HL-60/S4 (cell line): ENCODE data around the gene VPS11.
"Not testable (repeated sequence)": the region's sequence is repeated elsewhere in the genome, so short reads cannot be mapped to it uniquely, and the experiment has no call there.

ENCODE experiments used
- in situ Hi-C: fragments of 300-500 bp; cut with MboI; formaldehyde crosslinking; loops from 2 replicates; pipeline ENCODE4 v1.14.3; 2022; ENCODE audit warnings: low sequenced_read_pairs

VPS11 gene

DNA sequence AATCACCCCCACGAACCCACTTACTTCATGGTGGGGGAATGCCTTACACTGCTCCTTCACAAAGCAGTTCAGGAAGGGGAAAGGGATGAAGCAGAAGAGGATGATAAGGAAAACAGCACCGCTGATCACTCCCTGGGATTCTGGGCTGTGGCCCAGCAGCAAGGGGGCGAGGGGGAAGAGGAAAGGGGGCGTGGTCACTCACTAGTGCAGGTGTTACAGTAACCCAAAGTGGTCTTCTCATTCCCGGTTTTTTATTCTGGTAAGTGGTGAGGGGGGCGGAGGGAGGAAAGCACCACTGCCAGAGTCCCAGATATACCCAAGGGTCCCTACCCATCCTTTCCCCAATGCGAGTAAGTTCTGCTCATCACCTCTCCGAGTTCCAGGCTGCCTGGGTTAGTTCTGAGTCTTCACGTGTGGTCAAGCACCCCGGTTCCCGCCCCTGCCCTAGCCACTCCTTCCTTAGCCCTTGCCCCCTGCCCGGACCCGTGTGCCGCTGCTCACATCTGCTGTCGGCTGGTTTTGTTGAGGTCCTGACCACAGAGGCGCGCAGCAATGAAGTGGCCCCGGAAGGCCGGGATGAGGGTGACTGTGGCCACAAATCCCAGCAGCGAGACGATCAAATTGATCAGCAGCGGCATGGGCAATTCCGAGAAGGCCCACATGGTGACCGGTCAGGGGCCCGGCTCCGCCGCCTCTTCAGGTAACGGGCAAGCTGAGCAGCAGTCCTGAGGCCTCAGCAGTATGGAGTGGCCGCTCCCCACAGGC is 33.6 kb downstream of the VPS11 start:
- in situ Hi-C loops, result no loop called here

DNA sequence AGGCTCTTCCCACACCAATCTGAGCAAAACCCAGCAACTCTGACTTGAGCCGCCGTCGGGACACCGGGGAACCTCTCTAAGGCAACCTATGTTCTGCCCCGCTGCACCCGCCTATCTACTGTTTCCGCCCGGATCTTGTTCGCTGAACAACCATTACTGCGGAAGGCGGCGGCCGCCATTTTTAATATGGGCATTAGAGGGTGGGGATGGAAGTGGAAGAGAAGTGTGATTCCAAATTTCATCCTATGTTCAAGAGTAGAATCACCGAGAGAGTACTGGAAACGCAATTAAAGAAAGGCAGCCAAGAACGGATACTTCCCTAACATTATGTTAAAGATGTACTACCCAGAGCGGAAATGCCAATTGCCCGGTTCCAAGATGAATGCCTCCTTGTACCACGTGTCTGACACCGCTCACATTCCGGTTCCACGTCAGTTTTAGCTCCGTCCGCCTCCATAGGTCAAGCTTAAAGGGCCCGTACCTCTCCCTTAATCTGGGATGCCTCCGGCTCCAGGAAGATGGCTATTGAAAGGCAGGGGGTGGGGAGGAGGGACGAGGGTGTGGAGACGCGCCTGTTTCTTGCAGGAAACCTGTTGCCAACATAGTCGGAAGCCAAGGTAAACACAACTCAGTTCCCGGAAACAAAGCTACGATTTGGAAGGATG is 34.3 kb downstream of the VPS11 start, which contains the start of gene DPAGT1:
DPAGT1 (minus strand) TSS at position 95 of the 665 bp plus-strand sequence. CDS start 198 bp downstream, outside the sequence.
- in situ Hi-C loops, result no loop called here

DNA sequence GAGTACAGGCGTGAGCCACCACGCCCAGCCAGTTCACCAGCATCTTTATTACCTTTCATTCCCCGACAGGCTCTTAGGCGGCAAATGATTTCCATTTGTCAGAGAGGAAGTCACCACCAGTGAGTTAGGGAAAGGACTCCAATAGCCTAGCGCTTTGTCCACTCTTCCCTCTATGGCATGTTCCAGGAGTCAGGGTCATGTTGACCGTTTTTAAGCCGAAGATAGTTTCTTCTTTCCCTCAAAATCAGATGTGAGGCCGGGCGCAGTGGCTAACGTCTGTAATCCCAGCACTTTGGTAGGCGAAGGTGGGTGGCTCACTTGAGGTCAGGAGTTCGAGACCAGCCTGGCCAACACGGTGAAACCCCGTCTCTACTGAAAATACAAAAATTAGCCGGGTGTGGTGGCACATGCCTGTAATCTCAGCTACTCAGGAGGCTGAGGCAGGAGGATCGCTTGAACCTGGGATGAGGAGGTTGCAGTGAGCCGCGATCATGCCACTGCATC is 35.6 kb downstream of the VPS11 start:
- in situ Hi-C loops, result not testable (repeated sequence)

DNA sequence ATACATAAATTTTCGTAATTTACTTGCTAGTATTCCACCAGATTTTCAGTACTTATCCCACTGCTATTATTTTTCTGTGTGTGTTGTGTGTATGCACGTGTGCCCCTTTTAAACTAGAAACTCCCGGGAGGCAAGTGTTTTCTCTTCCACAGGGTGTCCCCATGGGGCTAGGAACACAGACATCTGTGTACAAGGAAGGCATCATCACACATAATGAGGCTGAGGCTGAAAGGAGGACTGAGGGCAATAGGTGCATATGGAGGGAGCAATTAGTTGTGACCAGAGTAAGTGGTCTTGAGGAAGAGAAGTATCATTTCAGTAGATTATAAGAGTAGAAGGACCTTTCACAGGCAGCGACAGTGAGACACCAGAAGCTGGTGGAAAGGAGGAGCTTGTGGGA is 36.2 kb downstream of the VPS11 start:
- in situ Hi-C loops, result no loop called here

DNA sequence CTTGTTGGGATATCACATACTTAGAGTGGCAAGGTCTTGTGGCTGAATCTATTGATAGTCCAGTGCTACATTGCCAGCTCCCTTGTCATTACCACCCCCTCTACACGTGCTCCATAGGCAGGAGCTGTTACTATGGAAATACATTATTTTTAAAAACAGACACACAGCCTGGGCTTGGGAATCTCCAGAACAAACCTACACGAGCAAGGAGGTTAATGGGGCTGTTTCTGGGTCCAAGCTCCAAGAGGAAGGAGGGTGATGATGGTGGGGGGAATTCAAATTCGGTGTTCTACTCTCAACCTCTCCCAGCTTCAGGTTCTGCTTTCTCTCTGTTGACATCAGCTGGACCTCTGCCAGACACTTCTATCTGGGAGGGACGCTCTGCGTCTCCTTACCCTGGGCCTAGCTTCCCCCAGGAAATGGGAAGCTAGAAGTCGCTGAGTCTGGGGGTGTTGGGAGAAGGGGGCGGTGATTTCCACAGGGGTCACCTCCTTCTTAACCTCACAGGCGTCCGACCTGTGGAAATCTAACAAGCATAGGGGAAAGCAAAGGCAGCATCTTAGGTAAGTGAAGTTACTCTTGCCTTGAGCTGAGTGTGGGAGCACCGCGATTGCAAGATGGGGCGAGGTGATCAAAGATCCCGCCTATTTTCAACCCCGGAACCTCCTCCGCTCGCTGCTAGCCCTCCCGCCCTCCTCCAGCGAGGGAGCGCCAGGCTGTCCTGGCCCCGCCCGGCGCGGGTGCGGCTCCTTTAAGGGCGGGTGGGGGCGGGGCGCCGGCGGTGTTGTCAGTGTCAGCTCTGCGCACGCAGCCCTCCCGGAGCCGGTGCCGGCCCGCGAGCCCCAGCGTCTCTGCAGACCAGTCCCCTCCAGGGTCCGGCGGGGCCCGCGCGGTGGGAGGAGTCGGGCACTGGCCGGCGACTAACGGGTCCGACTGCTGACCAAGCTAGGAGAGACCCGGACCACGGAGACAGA is 39.2 kb downstream of the VPS11 start, which contains the start of gene C2CD2L:
C2CD2L (plus strand) TSS at position 781 of the 974 bp plus-strand sequence. CDS start 398 bp downstream, outside the sequence.
- in situ Hi-C loops, result no loop called here

DNA sequence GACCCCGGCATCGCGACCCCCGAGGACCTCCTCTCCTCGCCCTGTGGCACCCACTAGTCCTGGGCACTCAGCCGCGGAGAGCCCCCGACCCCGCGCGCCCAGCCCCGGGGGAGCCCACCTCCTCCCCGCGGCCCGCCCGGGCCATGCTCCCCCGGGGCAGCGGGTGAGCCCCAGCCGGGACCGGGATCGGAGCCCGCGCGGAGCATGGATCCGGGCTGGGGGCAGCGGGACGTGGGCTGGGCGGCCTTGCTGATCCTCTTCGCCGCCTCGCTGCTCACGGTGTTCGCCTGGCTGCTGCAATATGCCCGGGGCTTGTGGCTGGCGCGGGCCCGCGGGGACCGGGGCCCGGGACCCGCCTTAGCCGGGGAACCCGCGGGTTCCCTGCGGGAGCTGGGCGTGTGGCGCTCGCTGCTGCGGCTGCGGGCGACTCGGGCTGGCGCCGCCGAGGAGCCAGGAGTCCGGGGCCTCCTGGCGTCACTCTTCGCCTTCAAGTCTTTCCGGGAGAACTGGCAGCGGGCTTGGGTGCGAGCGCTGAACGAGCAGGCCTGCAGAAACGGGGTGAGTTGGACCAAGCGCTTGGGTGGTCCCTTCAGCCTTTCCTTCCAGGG is 40.0 kb downstream of the VPS11 start:
- in situ Hi-C loops, result no loop called here

DNA sequence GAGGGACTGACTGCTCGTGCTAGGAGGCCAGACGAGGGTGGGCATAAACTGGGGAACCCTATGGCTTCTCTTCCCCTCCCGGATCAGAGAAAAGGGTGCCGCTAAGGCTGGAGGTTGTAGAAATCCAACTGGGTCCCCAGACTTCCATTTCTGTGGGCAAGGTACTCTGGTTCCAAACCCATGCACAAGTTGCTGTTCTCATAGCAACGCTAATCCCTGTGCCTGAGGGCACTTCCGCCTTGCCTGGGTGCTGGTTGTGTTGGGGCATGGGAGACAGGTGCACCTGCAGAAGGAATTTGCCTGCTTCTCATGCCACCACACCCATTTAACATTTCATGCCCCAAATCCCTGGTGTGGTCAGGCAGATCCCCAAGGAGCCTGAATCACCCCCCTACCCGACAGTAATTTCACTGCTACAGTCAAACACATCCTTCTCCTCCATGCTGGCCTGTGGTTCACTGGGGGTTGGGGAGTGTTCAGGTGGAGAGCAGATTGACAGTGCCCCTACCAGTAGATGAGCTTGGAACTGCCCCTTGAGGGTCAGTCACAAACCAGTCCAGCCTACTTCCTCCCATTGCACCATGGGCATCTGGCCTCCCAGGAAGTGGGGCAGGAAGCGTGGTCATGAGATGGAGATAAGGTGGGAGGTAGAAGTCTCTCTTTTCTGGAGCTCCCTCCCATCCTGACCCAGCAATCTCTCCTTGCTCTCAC is 40.7 kb downstream of the VPS11 start:
- in situ Hi-C loops, result no loop called here

DNA sequence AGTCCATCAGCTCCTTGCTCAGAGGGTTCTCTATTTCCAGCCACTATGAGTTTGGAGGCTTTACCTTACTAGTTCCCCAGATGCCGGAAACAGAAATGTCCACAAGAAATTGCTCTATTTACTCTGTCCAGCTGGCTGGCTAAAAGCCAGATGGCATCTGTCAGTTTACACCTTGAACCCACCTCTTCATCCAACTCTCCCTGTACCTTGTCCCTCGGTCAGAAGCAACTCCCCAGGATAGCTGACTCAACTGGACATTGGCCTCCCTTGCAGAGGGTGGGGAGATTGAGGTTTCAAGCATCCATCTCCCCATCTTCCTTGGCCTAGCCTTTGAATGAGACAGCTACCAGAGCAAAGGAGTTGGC is 41.2 kb downstream of the VPS11 start:
- in situ Hi-C loops, result no loop called here

DNA sequence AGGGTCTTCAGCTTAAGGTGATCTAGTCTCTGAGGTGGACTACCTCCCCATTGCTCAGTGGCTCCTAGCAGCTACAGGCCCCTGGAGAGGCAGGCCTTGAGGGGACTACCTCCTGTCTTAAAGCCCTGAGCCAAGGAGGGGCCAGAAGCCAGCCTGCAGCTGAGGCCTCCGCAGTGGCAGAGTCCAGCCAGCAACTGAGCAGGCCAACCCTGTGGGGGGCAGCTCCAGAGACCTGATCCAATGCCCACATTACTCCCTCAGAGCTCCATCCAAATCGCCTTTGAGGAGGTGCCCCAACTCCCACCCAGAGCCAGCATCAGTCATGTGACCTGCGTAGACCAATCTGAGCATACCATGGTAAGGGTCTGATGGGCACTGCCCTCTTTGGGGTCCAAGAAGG is 42.2 kb downstream of the VPS11 start:
- in situ Hi-C loops, result no loop called here

DNA sequence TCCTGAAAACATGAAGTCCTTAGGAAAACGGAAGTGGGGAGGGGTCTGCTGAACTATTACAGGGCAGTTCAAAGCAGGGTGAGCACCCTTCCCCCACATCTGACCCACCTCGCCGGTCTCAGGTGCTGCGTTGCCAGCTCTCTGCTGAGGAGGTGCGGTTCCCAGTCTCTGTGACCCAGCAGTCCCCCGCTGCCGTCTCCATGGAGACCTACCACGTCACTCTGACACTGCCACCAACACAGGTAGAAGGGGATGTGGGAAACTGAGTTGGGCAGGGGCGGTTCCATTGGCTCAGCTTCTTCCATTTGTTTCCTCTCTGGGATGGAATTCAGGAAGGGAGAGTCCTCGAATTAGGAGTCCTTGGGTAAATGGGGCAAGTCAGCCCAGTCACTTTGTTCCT is 42.8 kb downstream of the VPS11 start:
- in situ Hi-C loops, result no loop called here

DNA sequence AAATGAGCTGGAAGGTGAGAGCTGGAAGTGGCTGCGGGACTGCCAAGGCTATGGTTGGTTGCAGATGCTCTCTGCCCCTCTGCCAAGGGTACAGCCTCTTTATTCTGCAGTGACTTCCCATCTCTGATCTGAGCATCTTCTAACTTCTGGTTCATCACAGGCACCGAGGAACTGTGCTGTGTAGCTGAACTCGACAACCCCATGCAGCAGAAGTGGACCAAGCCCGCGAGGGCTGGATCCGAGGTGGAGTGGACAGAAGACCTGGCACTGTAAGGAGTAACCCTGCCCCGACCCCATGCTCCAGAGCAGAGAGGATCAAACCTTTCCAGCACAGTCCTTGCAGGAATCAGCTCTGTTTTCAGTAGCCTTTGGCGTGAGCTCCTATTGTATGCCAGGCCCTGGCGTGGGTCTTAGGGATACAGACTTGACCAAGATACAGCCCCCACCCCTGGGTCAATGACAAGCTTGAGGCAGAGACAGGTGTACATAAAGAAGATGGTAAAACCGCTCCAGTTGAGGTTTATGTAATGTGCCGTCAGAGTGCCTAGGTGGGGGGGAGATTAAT is 43.8 kb downstream of the VPS11 start:
- in situ Hi-C loops, result no loop called here

DNA sequence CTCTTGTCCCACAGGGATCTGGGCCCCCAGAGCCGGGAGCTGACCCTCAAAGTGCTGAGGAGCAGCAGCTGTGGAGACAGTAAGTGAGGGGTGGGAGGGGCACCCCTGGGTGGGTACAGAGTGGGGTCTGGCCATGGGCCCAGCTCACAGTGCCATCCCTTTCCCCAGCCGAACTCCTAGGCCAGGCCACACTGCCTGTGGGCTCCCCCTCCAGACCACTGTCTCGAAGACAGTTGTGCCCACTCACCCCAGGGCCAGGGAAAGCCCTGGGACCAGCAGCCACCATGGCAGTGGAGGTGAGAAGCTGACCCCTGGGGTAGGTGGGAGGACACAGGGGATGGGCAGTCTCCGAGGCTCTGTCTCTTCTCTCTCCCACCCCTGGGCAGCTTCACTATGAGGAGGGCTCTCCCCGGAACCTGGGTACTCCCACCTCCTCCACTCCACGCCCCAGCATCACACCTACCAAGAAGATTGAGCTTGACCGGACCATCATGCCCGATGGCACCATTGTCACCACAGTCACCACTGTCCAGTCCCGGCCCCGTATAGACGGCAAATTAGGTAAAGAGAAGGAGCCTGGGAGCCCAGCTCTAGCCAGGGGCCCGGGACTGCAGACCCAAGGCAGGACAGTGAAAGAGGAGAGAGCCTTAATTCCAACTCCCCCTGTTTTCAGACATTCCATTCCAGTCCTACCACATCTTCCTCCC is 44.8 kb downstream of the VPS11 start:
- in situ Hi-C loops, result no loop called here

DNA sequence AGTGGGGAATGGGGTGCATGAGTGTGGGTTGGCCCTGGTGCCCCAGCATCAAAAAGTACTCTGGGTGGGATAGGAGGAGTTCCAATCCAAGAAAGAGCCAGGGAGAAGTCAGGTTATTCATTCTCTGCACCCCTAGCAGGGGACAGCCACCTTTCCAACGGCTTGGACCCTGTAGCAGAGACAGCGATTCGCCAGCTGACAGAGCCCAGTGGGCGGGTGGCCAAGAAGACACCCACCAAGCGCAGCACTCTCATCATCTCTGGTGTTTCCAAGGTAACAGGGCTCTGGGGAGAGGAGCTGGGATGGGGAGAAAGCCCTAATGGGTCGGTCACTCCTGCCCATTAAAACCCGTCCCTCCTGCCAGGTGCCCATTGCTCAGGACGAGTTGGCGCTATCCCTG is 46.1 kb downstream of the VPS11 start:
- in situ Hi-C loops, result no loop called here

DNA sequence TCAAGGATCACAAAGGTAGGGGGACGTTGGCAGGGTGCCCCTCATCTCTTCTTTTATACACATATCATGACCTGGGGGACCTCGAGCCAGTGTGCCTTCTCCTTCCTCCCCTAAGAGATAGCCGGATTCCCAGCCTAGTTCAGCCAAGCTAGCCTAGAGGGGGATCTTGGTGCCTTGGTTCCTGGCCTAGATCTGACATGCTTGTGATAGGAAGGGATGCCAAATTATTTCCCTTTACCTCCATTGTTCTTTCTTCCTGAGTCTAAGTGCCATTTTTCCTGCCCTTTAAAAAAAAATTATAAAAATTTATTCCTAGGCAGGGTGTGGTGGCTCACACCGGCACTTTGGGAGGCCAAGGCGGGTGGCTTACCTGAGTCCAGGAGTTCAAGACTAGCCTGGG is 46.7 kb downstream of the VPS11 start:
- in situ Hi-C loops, result no loop called here

DNA sequence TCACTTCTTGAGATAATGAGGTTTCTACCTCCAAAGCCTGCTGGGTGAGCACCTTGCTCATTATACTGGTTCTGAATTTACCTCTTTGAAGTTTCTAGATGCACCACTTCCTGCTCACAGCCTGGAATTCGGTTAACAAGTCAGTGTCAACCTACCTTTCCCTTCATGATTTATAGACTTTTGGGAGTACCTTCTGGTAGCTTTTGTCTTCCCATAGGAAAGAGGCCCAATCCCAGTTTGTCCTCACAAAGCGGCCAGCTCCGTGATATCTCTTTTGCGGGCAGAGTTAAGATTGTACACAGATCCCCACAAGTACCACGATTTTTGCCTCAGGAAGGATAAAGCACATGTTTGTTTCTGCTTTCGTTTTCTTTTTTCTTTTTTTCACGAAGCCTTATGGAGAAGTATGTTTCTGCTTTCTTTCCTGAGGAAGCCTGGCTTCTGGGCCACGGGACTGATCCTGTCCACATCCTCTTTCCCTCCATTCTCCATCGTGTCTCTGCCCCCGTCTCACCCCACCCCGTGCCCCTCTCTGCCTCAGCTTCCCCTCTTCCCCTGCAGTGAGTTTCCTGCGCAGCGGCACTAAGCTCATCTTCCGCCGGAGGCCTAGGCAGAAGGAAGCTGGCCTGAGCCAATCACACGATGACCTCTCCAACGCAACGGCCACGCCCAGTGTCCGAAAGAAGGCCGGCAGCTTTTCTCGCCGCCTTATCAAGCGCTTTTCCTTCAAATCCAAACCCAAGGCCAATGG is 48.0 kb downstream of the VPS11 start:
- in situ Hi-C loops, result no loop called here

DNA sequence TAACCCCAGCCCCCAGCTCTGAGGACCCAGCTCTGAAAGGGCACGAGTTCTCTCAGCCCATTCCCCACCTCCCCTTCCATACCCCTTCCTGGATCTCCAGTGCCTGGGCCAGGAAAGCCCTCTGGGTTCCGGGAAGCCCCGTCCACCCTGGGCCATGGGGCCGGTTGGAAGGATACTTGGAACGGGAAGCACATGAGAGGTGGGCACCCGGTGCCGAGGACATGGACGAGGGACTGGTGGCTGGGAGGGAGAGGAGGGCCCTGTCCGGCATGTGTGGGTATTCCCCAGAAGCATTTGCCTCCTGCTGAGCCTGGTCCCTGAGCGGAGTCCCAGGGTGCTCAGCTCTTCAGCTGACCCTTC is 48.6 kb downstream of the VPS11 start:
- in situ Hi-C loops, result no loop called here

DNA sequence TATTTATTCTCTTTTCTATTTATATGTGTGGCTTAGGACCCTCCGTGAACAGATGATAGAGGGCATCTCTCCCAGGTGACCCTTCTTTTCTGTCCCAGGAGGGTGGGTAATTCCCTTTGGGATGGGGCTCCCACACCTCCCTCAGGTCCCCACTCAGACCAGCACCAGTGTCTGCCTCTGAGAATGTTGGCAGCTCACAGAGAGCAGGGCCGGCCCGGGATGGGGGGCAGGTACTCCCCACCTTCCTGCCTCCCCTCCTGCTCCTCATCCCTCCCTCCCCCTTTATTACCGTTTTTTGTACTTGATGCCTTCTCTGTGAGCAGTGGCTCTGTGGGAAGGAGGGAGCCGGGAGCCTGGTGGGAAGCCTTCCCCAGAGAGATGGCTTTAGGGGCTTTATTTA is 49.0 kb downstream of the VPS11 start:
- in situ Hi-C loops, result no loop called here

DNA sequence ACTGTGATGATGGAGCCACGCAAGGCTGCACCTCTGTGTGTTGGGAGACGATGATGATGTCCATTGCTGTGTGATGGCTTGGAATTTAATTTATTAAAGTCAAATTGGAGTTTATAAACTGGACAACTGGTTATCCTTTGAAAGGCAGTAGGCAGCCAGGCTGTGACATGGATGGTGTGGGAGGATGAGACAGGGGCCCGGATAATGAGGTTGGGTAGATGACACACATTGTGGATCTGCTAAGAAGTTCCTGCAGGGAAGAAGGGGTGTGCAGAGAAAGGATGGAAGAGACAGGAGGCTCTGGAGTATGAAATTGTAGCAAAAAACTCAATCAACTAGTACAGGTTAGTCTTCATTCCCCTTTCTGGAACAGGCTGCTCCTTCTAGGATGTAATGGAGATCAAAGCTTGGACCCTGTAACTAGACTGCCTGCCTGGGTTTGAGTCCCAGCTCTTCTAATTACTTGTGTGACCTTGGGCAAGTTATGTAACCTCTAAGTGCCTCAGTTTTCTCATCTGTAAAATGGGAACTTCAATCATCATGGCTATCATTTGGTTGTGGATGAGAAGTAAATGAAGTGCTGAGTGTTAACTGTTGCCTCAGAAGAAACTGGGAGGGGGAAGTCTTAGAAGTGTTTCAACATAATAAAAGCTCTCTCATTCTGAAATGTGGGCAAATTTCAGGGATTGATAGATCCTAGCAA is 49.5 kb downstream of the VPS11 start:
- in situ Hi-C loops, result no loop called here
